Measurements from ENCODE around the gene HYAL2. TPM values are rescaled to one million over a fixed set of nuclear protein-coding genes. Genes with fewer than 3 reads are reported as not detected.
A peak's percentile ranks its signal among the peaks of the same experiment; 100 is the strongest.

The HYAL2 gene
- total RNA-seq, 6 experiments from 2014 or later: 13.0 to 41.6 (median 21.2) TPM

DNA sequence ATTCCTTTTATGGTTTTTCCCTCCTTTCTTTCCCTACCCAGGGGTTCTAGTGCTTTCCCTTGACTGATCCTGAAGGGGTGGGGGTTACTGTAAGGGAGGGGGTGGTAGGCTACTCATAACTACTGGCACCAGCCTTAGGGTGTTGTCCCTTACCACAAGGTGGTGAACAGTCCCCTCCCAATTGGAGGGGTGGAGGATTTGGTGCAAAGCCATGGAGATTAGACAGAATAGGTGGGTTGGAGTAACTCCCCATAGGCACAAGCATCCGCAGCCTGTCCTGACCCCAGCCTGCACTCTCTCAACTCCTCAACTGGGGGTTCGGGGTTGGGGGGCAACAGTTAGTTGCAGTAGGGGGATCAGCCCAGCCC, 2.6 kb upstream of the HYAL2 start:
- no peaks in the 10 kb centered on the region for H3K9me3 ChIP-seq
- H3K27me3 ChIP-seq: no peaks in the 10 kb centered on the region
- intact Hi-C loops (cut with DNase I): loop anchor here in 1 of 2 donors (5.0 kb wide), 1 partner anchor 48 kb away; the partner anchor contains the start of gene LSMEM2
- TF ChIP-seq CTCF (IDR thresholded peaks at IDR 0.05) (no peak), POLR2A (IDR thresholded peaks at IDR 0.05) (no peak)
- H3K4me1 ChIP-seq: peaks cover 0 to 37% (median 17%) of the 10 kb centered on the region in 4 donors
- H3K4me3 ChIP-seq: no peak overlapping the region
- no peak overlapping the region for H3K27ac ChIP-seq
- DNase-seq (no peak), ATAC-seq (no peak)
- WGBS (ENCODE audit: insufficient coverage, low coverage, low lambda C conversion rate, missing lambda C conversion rate): no CpG with 5 or more reads among the region's 2 CpGs
- peaks cover 0 to 11% (median under 1%) of the 10 kb centered on the region in 4 donors for H3K36me3 ChIP-seq

DNA sequence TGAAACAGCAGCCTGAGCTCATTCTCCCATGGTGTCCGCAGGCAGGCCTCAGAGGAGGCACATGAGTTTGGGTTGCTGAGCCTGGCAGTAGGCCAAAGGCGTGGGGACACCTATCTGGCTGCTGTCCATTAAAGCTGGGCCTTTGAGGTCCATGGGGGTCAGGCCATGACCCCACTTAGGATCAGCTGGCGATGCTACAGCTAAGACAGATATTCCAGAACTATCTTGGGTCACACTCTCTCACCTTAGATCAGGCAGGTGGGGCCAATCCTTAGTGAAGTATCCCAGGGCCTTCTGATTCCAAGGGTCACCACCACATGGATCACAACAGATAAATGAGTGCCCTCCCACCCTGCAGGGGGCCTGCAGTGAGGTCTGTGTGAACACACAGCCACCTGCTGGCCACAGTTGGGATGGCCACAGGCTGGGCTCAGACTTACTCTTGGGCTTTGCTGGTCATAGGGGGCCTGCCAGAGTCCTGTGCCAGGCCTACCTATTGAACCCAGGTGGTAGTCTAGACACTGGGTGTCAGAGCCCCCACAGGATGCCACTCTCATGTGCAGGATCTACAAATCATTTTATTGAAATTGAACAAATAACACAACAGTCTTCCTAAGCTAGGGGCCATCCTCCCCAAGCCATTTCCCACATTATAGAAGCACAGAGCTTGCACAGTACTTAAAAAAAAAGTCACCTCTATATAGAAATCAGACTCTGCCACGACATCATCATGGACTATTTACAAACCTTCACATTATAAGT, 2.0 kb upstream of the HYAL2 start:
- Histone ChIP-seq H3K9me3 (no peaks in the 10 kb centered on the region), H3K4me3 (no peak overlapping the region), H3K4me1 (peaks cover 0 to 43% (median 20%) of the 10 kb centered on the region in 4 donors), H3K36me3 (peaks cover 0 to 7% (median 0%) of the 10 kb centered on the region in 4 donors), H3K27me3 (no peaks in the 10 kb centered on the region), H3K27ac (peak overlapping the region; percentile 23 to 98 (median 98))
- peak; percentile 78 to 94 (median 84) for TF ChIP-seq CTCF (IDR thresholded peaks at IDR 0.05)
- TF ChIP-seq POLR2A (IDR thresholded peaks at IDR 0.05): no peak
- WGBS (ENCODE audit: insufficient coverage, low coverage, low lambda C conversion rate, missing lambda C conversion rate): 0% methylated on average over 2 of the region's 4 CpGs
- intact Hi-C loops (cut with DNase I): loop anchor here (5.0 kb wide), 2 partner anchors 47 to 52 kb away; partner anchors contain the start of gene LSMEM2 (in 1 of the 2)
- DNase-seq: peak; percentile 75 to 81 (median 78)
- ATAC-seq: peak; percentile 20 to 44 (median 32)

- H3K27ac ChIP-seq: peak overlapping the region in 2 of 3 donors; percentile 98
- intact Hi-C loops (cut with DNase I): loop anchor here in 1 of 2 donors (5.0 kb wide), 1 partner anchor 51 kb away; no protein-coding TSS in a partner anchor
- no peaks in the 10 kb centered on the region for H3K9me3 ChIP-seq
- no peak overlapping the region for H3K4me3 ChIP-seq
- peaks cover 0 to 8% (median 0%) of the 10 kb centered on the region in 4 donors for H3K36me3 ChIP-seq
- WGBS (ENCODE audit: insufficient coverage, low coverage, low lambda C conversion rate, missing lambda C conversion rate): 17% methylated on average over 2 of the region's 5 CpGs
- ATAC-seq: peak; percentile 2 to 39 (median 12)
- DNase-seq: peak in 2 of 3 donors; percentile 65 to 70
- TF ChIP-seq POLR2A (IDR thresholded peaks at IDR 0.05): no peak
- TF ChIP-seq CTCF (IDR thresholded peaks at IDR 0.05): peak in 1 of 4 donors; percentile 3
- H3K27me3 ChIP-seq: no peaks in the 10 kb centered on the region
- H3K4me1 ChIP-seq: peaks cover 0 to 51% (median 21%) of the 10 kb centered on the region in 4 donors
These were observed 1.2 kb upstream of the HYAL2 start for GRCh38 chr3:50323614-50324199.

GRCh38 chr3:50323092-50323600, 601 bp upstream of the HYAL2 start:
- Histone ChIP-seq H3K4me1 (peaks cover 0 to 55% (median 21%) of the 10 kb centered on the region in 4 donors), H3K27ac (peak overlapping the region; percentile 98 to 99 (median 98)), H3K36me3 (peaks cover 0 to 10% (median 1%) of the 10 kb centered on the region in 4 donors), H3K27me3 (no peaks in the 10 kb centered on the region), H3K9me3 (no peaks in the 10 kb centered on the region), H3K4me3 (no peak overlapping the region)
- 37% methylated on average over 3 of the region's 4 CpGs for WGBS (ENCODE audit: insufficient coverage, low coverage, low lambda C conversion rate, missing lambda C conversion rate)
- TF ChIP-seq POLR2A (IDR thresholded peaks at IDR 0.05): no peak
- TF ChIP-seq CTCF (IDR thresholded peaks at IDR 0.05): no peak
- peak in 3 of 4 donors; percentile 6 to 13 (median 10) for ATAC-seq
- DNase-seq: no peak
- intact Hi-C loops (cut with DNase I): loop anchor here in 1 of 2 donors (5.0 kb wide), 1 partner anchor 51 kb away; no protein-coding TSS in a partner anchor

Measured in right lobe of liver (tissue), 6 donors.